ENCODE measurements around the gene LRP6.

Gene LRP6

GRCh38 chr12:12282202-12282601, 15.4 kb upstream of the LRP6 start:
- Histone ChIP-seq H3K4me3 (ENCODE audit: low read depth in 1 of 2, low read length in 1 of 2) (no peak overlapping the region), H3K4me1 (ENCODE audit: control insufficient read depth in 1 of 2, insufficient read depth in 1 of 2, low read depth in 1 of 2, low read length in 1 of 2) (no peaks in the 10 kb centered on the region), H3K36me3 (no peaks in the 10 kb centered on the region), H3K27ac (no peak overlapping the region), H3K9me3 (no peaks in the 10 kb centered on the region), H3K27me3 (peaks cover 28% of the 10 kb centered on the region)
- no peak for TF ChIP-seq CTCF (IDR thresholded peaks at IDR 0.05)

DNA sequence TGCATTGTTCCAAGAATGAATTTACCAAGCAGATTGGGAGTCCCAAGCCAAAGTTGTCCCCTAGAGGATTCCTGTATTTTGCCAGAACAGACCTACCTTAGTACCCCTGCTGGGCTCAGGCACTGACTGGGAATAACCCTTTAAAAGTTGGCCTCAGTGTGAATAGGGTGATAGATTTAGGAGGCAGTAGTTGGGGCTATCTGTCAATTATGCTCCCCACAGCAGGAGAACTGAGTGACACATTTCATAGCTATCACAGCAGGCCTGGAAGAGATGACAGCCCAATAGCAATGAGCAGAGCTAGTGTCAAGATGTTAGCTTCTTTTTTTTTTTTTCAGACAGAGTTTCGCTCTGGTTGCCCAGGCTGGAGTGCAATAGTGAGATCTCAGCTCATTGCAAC, 14.3 kb upstream of the LRP6 start:
- H3K4me1 ChIP-seq (ENCODE audit: control insufficient read depth in 1 of 2, insufficient read depth in 1 of 2, low read depth in 1 of 2, low read length in 1 of 2), result no peaks in the 10 kb centered on the region
- peaks cover 31% of the 10 kb centered on the region for H3K27me3 ChIP-seq
- no peak overlapping the region for H3K4me3 ChIP-seq (ENCODE audit: low read depth in 1 of 2, low read length in 1 of 2)
- no peak overlapping the region for H3K27ac ChIP-seq
- H3K36me3 ChIP-seq, result no peaks in the 10 kb centered on the region
- no peak for TF ChIP-seq CTCF (IDR thresholded peaks at IDR 0.05)
- H3K9me3 ChIP-seq, result no peaks in the 10 kb centered on the region

GRCh38 chr12:12278899-12279298, 12.1 kb upstream of the LRP6 start:
- H3K9me3 ChIP-seq, result no peaks in the 10 kb centered on the region
- peaks cover 36% of the 10 kb centered on the region for H3K27me3 ChIP-seq
- TF ChIP-seq CTCF (IDR thresholded peaks at IDR 0.05), result no peak
- no peaks in the 10 kb centered on the region for H3K4me1 ChIP-seq (ENCODE audit: control insufficient read depth in 1 of 2, insufficient read depth in 1 of 2, low read depth in 1 of 2, low read length in 1 of 2)
- no peak overlapping the region for H3K4me3 ChIP-seq (ENCODE audit: low read depth in 1 of 2, low read length in 1 of 2)
- H3K36me3 ChIP-seq, result no peaks in the 10 kb centered on the region
- no peak overlapping the region for H3K27ac ChIP-seq

DNA sequence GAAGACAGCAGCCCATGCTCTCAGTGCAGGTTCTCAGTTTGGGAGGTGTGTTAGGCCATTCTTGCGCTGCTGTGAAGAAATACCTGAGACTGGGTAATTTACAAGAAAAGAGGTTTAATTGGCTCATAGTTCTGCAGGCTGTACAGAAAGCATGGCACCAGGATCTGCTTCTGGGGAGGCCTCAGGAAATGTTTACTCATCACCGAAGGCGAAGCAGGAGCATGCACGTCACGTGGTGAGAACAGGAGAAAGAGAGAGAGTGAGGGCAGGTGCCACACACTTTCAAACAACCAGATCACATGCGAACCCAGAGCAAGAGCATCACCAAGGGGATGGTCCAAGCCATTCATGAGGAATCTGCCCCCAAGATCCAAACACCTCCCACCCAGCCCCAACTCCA, 9.0 kb upstream of the LRP6 start:
- Histone ChIP-seq H3K36me3 (no peaks in the 10 kb centered on the region), H3K4me1 (ENCODE audit: control insufficient read depth in 1 of 2, insufficient read depth in 1 of 2, low read depth in 1 of 2, low read length in 1 of 2) (no peaks in the 10 kb centered on the region), H3K4me3 (ENCODE audit: low read depth in 1 of 2, low read length in 1 of 2) (no peak overlapping the region), H3K27me3 (peaks cover 16% of the 10 kb centered on the region), H3K9me3 (no peaks in the 10 kb centered on the region), H3K27ac (no peak overlapping the region)
- no peak for TF ChIP-seq CTCF (IDR thresholded peaks at IDR 0.05)

- no peaks in the 10 kb centered on the region for H3K9me3 ChIP-seq
- no peaks in the 10 kb centered on the region for H3K36me3 ChIP-seq
- no peak overlapping the region for H3K27ac ChIP-seq
- TF ChIP-seq CTCF (IDR thresholded peaks at IDR 0.05), result no peak
- H3K27me3 ChIP-seq, result peaks cover 33% of the 10 kb centered on the region
- no peak overlapping the region for H3K4me3 ChIP-seq (ENCODE audit: low read depth in 1 of 2, low read length in 1 of 2)
- no peaks in the 10 kb centered on the region for H3K4me1 ChIP-seq (ENCODE audit: control insufficient read depth in 1 of 2, insufficient read depth in 1 of 2, low read depth in 1 of 2, low read length in 1 of 2)
These were observed 6.6 kb upstream of the LRP6 start for GRCh38 chr12:12273291-12273957.
